C1 segment of cervical spinal cord (tissue), 14 donors: ENCODE data around the gene NAV2.

Experiments
- DNase-seq, 14 donors: peaks; one replicate each; lab custom pipeline; 2025; lab: John Stamatoyannopoulos, UW

NAV2 gene

DNA sequence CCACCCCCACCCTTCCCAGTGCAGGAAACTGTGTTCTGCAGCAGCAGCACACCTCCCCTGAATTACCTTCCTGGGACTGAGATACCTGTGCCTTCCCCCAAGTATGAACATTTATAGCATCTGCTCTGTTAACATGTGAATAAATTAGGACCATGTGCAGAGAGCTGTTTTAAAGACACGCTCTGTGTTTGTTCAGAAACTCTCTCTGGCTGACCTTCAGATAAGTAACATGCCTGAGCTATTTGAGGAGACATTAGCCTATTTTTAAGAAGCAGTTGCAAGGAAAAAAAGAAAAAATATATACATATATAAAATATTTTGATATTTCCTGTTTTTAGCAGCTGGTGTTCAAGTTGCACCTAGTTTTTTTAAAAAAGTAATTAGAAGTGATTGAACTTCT is 5.4 kb downstream of the NAV2 start:
- no peak for DNase-seq

DNA sequence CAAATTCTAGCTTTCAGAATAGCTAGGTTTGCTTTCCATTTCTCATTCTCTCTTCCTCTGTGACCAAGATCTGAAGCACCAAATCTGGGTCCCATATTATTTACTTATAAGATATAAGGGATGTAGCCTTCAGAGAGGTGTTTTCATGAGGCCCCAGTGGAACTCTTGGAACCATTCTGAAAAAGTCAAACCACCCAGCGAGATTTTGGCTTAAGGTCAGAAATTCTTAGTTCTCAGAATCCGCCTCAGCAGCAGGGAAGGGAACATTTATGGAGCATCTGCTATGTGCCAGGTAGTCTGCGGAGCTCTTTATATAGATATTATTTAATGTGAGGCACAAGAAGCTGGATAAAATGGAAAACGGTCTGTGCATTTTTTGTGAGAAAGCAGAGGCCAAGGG is 6.3 kb downstream of the NAV2 start:
- DNase-seq = peak in 1 of 14 donors; percentile 60

DNA sequence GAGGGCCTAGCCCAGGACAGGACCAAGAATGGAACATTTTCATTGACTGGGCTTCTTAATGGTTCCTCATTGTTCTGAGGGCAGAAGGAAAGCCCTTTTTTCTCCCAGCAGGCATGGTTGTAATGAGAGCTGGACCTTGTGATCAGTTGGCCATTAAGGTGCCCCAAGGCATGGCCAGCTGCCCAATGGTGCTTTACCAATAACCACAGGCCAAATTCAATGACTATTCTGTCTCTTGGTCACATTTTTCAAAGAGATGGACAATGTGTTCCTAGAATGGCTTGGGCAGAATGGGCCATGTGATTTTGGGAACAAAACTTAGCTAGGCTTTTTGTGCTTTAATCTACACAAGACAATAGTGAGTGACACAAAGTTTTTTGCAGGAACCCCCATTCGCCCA is 7.3 kb downstream of the NAV2 start:
- peak in 10 of 14 donors; percentile 17 to 75 (median 62) for DNase-seq

GRCh38 chr11:19721176-19721575 is 8.5 kb downstream of the NAV2 start:
- DNase-seq = no peak

GRCh38 chr11:19722702-19723101 is 10.1 kb downstream of the NAV2 start:
- no peak for DNase-seq

DNA sequence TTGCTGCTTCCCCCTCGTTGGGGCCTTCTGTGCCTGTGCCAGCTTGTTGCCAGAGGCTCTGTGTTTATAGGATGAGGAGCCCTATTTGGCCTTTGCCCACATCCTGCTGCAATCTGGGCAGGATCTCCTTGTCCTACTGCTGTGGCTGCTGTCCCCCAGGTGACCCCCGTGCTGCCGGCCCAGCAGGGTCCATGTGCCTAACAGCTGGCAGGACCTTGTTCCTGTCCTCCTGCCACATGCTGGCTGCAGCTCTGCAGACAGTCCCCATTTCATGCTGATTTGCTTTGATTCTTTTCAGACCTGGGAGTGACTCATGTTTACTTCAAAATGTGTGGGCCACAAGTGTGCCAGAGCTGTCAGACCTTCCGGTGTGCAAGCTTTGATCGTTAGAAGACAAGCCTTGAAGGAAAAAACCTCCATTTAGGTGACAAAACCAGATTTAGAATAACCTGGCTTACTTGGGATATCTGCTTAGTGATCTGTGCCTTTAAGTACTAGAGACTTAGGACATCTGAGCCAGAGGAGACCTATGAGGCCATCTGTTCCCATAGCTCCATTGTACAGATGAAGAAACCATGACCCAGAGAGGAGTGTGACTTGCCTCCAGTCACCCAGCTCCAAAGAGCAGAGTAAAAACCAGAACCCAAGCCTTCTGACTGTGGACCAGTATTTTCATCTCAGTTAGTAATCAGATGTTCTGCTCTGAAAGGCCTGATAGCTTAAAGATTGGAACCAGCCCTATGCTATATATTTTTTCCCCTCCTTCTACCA is 11.1 kb downstream of the NAV2 start:
- DNase-seq = peak in 6 of 14 donors; percentile 14 to 71 (median 34)

DNA sequence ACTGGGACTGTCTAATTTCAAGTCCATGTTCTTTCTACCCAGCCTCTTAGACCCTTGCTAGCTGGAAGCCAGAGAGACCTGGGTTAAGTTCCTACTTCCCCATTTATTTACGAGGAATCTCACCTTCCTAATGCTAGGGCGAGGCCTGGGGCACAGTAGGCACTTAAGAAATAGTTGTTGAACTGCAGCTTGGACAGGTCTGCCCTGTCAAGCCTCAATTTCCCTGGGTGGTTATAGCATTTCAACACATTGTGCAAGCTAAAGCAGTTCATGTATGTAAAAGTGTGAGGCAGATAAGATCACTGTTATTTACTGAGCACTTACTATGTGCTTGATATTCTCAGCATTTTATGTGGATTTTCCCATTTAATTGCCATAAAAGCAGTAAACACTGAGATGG is 12.1 kb downstream of the NAV2 start:
- DNase-seq = no peak

- DNase-seq = no peak
Observed at GRCh38 chr11:19725379-19726079, 12.9 kb downstream of the NAV2 start.

DNA sequence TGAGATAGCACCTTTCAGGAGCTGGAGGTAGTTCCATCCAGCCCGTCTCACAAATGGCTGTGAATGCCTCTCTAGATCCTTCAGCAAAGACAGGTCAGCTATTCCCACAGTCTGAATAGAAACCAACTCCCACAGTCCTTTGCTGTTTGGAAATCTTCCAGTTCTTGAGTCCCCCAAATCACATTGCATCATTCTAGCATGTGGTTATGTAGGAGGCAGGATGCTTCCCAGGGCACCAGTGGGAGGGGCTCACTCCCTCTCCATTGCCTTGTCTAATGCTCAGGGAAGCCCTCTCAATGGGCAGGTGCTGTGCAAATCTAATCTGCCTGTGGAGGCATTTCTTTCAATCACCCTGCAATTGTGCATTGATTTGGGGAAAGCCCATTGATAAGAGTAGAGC is 14.6 kb downstream of the NAV2 start:
- DNase-seq = peak in 2 of 14 donors; percentile 40 to 76

DNA sequence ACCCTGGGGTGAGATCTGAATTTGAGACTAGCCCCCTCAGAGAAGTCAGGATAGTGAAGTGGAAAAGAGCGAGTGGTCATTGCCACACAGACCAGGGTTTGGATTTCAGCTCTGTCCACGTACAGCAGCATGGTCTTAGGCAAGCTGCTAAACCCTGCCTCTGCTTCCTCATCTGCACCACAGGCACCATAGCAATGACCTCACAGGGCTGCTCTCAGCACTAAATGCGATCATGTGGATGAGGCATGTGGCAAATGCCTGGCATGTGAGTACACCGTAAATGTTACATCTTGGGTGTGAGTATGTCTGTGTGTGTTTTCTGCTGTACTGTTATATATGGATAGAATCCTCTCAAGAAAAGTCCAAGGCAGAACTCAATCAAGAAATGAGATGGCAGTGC is 15.8 kb downstream of the NAV2 start:
- DNase-seq = no peak

- DNase-seq = peak in 1 of 14 donors; percentile 96
Observed at GRCh38 chr11:19729141-19729540, 16.5 kb downstream of the NAV2 start.

GRCh38 chr11:19730373-19730772 is 17.7 kb downstream of the NAV2 start:
- DNase-seq = peak in 13 of 14 donors; percentile 22 to 96 (median 65)

DNA sequence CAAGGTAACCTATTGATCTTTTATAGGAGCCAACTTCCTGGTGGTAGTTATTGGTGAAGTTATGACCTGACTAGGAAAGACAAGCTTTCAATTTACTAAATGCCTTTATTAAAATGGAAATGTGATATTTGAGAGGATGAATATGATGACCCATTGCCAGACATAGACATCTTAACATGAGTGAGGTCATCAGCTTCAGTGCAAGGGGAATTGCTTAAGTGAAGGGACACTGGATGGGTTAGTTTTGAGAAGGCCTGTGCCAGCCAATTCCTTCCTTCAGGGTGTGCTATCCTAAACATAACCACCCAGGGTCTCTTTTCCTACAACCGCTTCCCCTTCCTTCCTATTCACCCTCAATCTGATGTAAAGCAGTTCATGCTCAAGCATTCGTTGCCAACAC is 21.5 kb downstream of the NAV2 start:
- DNase-seq = no peak

DNA sequence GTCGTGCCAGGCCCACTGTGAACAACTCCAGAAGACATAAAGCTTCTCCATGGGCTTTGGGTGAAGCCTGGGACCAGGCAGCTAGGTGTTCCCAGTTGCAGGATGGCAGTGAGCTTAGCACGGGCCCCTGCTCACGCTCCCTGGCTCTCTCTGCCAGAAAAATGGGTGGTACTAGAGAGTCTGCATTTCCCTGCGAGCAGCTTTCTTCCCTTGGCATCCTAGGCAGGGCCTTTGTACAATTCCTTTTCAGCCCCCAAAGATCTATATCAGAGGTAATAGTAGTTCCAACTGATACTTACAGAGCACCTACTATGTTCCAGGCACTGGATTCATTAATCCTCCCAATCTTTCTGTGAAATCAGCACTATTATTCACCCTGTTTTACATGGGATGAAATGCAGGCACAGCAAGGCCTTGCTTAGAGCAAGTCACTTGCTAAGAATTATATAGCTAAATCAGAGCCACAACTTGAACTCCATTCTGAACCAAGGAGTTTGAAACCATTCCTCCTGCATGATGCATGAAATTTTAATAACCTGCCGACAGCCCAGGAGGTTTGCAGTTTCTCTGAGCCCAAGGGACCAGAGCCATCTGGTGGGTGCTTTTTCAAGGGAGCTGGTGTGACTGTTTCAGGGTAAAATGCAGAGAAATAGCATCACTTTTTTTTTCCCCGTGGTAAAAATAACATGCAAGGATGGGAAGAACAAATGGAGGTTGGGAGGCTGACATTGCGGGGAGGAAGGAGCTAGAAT is 22.7 kb downstream of the NAV2 start:
- DNase-seq = no peak

DNA sequence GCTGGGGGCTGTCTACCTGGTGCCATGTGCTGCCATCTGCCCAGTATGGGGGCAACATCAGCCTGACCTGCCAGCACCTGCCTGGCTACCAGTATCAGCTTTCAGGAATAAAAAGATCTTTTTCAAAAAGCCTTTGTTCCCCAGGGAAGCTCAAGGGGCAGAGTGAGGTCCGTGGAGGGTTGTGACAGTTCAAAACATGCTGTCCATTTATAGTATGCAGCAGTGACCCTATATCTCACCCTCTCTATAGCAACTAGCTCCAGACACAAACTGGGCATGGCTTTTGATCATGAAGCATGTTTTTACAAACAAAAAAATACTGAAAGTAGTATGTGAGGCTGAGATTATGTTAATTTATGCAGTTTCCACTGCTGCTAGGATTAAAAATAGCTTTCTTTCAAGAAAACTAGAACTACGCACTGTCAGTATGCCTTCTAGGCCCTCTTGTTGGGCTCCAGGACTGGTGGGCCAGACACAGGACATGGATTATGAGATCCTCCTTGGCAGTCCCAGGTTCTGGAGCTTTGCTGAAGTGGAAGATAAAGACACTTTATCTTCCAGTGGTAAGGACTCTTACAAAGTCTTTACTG is 23.4 kb downstream of the NAV2 start:
- no peak for DNase-seq

- DNase-seq = peak in 1 of 14 donors; percentile 3
Observed at GRCh38 chr11:19736831-19737230, 24.2 kb downstream of the NAV2 start.

DNA sequence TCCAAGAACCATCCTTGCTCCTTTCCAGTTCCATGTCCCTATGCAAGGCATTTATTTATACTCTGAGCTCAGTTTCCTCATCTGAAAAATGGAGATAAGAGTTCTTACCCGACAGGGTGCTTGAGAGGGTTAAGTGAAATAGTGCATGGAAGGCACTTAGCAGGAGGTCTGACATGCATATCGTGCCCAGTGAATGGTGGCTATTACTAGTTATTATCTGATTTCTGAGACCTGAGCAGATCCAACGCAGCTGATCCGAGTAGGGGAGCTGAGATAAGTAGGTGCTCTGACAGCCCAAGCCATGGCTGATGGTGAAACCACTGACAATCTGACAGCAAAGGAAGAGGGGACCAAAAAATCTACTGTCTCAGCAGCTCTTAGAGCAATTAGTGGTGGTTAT is 24.9 kb downstream of the NAV2 start:
- DNase-seq = no peak

GRCh38 chr11:19738124-19738523 is 25.5 kb downstream of the NAV2 start:
- peak in 1 of 14 donors; percentile 24 for DNase-seq

DNA sequence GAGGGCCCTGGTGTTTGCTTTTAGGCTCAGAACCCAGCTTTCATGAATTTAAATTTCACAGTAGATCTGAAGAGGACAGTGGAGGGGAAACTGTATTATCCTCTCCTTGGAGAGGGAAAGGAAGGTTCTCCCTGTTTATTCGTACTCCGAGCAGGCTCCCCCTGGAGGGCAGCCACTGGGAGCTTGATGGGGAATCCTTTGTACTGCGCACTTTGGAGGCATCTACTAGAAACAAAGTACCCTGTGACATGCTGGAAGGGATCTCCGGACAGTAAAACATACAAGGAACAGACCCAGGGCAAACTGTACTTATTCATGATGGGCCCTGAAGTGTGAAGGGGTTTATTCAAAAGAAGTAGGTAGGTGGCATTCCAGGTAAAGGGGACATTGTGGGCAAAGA is 27.2 kb downstream of the NAV2 start:
- DNase-seq = peak in 5 of 14 donors; percentile 15 to 39 (median 28)

DNA sequence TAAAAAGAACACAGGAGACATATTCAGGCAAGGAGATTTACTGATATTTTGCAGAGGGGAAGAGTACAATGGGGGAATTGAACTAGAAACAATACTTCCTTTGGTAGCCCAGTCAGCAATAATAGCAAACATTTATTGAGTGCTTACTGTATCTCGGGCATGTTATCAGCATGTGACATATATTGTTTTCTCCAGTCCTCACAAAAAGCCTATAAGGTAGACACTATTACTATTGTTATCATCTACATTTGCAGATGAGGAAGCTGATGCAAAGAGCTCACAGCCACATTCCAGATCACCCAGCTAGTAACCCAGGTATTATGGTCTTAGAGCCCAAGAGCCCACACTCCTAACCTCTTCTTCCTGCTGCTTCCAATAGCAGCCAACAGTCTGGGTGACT is 27.9 kb downstream of the NAV2 start:
- no peak for DNase-seq

DNA sequence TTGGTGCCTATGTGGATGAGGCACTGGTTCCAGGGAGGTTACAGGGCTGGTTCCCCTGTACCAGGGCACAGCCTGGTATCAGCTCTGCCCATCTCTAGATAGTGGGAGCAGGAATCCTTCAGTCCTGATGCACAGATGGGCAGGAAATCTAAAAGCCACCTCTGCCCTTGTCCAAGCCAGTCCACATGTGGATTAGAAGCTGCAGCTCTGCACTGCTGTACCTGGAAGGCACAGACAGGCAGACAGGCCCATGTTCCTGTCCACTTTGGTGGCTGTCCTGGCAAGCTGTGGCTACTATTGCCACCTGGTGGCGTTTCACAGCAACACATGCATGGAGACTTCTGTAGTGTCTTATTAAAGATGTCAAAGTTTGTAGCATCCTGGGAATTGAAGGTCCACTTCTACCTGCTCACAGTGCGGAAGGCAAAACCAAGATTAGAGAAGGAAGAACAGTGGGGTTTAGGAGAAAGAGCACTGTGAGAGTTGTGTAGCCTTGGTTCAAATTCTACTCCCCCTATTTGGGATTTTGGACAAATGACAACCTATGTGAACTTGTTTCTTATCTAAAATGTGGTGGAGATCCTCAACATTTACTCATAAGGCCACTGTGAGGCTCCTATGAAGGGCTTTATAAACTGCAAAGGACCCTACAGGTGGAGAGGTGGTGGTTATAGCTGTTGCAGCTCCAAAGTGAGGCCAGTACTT is 30.1 kb downstream of the NAV2 start:
- peak in 13 of 14 donors; percentile 20 to 77 (median 59) for DNase-seq
